Measurements from ENCODE around the gene GOPC.

GOPC gene

GRCh38 chr6:117592983-117593759 is 9.1 kb downstream of the GOPC start:
- H3K4me3 ChIP-seq (ENCODE audit: low read length): no peak overlapping the region
- H3K9me3 ChIP-seq (ENCODE audit: control insufficient read depth, low read length): no peaks in the 10 kb centered on the region
- peaks cover 22% of the 10 kb centered on the region for H3K36me3 ChIP-seq (ENCODE audit: control insufficient read depth, insufficient read depth, low read length, severe bottlenecking)
- no peak overlapping the region for H3K9ac ChIP-seq (ENCODE audit: low read length)
- H3K27me3 ChIP-seq (replicated peaks; ENCODE audit: control insufficient read depth, insufficient read depth, low read length): no peaks in the 10 kb centered on the region
- no peak for DNase-seq (ENCODE audit: low read depth)
- H3K4me1 ChIP-seq (ENCODE audit: control insufficient read depth, insufficient read depth, low read length): peaks cover 5% of the 10 kb centered on the region

DNA sequence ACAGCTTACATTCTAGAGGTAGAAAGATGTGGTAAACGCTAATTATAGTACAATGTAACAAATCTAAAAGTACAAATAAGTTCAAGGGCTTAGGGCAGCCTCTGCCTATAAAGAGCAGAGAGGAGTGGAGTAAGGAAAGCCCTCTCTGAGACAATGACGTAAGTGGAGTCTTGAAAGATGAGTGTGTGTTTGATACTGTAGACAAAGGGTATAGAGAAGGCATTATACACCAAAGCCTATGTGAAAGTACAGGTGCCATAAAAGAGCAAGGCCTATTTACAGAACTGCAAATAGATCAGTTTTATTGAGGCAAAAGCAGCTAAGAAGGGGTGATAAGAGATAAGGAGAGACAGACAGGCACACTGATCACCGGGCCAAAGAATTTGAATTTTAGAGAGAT is 10.9 kb downstream of the GOPC start:
- H3K9me3 ChIP-seq (ENCODE audit: control insufficient read depth, low read length): no peaks in the 10 kb centered on the region
- H3K27me3 ChIP-seq (replicated peaks; ENCODE audit: control insufficient read depth, insufficient read depth, low read length): no peaks in the 10 kb centered on the region

DNA sequence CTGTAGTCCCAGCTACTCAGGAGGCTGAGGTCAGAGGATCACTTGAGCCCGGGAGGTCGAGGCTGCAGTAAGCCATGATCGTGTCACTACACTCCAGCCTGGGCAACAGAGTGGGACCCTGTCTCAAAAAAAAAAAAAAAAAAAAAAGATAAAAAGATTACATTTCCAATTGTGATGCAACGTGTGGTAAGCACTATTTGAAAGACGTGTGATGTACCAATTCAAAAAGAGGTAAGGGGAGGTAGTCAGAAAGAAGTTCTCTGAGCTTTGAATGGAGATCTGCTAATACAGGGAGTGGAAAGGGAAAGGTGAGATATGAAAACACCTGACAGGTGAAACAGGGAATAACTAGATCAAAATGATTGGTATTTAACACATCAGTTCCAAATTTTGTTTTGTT is 11.9 kb downstream of the GOPC start:
- Histone ChIP-seq H3K4me1 (ENCODE audit: control insufficient read depth, insufficient read depth, low read length) (peaks cover 5% of the 10 kb centered on the region), H3K4me3 (ENCODE audit: low read length) (no peak overlapping the region), H3K9me3 (ENCODE audit: control insufficient read depth, low read length) (no peaks in the 10 kb centered on the region), H3K27me3 (replicated peaks; ENCODE audit: control insufficient read depth, insufficient read depth, low read length) (no peaks in the 10 kb centered on the region), H3K9ac (ENCODE audit: low read length) (no peak overlapping the region), H3K36me3 (ENCODE audit: control insufficient read depth, insufficient read depth, low read length, severe bottlenecking) (peaks cover 21% of the 10 kb centered on the region)
- no peak for DNase-seq (ENCODE audit: low read depth)

More for the DNA sequence above, 10.9 kb downstream of the GOPC start:
- Histone ChIP-seq H3K4me1 (ENCODE audit: control insufficient read depth, insufficient read depth, low read length) (peaks cover 5% of the 10 kb centered on the region), H3K9ac (ENCODE audit: low read length) (no peak overlapping the region), H3K4me3 (ENCODE audit: low read length) (no peak overlapping the region), H3K36me3 (ENCODE audit: control insufficient read depth, insufficient read depth, low read length, severe bottlenecking) (peaks cover 21% of the 10 kb centered on the region)
- DNase-seq (ENCODE audit: low read depth): no peak

- Histone ChIP-seq H3K4me1 (ENCODE audit: control insufficient read depth, insufficient read depth, low read length) (no peaks in the 10 kb centered on the region), H3K9me3 (ENCODE audit: control insufficient read depth, low read length) (no peaks in the 10 kb centered on the region), H3K9ac (ENCODE audit: low read length) (no peak overlapping the region), H3K36me3 (ENCODE audit: control insufficient read depth, insufficient read depth, low read length, severe bottlenecking) (peaks cover 24% of the 10 kb centered on the region), H3K4me3 (ENCODE audit: low read length) (no peak overlapping the region), H3K27me3 (replicated peaks; ENCODE audit: control insufficient read depth, insufficient read depth, low read length) (no peaks in the 10 kb centered on the region)
- DNase-seq (ENCODE audit: low read depth): no peak
Observed at GRCh38 chr6:117585647-117586046, 16.7 kb downstream of the GOPC start.

DNA sequence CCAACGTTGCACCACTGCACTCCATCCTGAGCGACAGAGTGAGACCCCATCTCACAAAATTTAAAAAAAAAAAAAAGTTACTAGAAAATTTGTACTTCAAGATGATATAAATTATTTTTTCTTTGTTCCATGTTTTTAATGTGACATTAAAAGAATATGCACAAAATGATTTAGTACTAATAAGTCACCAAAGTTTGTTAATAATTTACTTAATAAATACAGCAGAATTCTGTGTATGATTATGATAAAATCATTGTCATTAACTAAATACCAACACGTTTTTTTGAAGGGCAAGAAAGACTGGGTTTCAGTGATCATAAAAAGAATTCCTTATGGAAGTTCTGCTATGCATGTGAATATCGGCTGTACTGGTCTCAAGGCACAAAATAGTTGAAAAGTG is 28.1 kb downstream of the GOPC start:
- no peak overlapping the region for H3K9ac ChIP-seq (ENCODE audit: low read length)
- DNase-seq (ENCODE audit: low read depth): no peak
- H3K27me3 ChIP-seq (replicated peaks; ENCODE audit: control insufficient read depth, insufficient read depth, low read length): no peaks in the 10 kb centered on the region
- peaks cover 66% of the 10 kb centered on the region for H3K36me3 ChIP-seq (ENCODE audit: control insufficient read depth, insufficient read depth, low read length, severe bottlenecking)
- H3K4me3 ChIP-seq (ENCODE audit: low read length): no peak overlapping the region
- no peaks in the 10 kb centered on the region for H3K4me1 ChIP-seq (ENCODE audit: control insufficient read depth, insufficient read depth, low read length)
- no peaks in the 10 kb centered on the region for H3K9me3 ChIP-seq (ENCODE audit: control insufficient read depth, low read length)

DNA sequence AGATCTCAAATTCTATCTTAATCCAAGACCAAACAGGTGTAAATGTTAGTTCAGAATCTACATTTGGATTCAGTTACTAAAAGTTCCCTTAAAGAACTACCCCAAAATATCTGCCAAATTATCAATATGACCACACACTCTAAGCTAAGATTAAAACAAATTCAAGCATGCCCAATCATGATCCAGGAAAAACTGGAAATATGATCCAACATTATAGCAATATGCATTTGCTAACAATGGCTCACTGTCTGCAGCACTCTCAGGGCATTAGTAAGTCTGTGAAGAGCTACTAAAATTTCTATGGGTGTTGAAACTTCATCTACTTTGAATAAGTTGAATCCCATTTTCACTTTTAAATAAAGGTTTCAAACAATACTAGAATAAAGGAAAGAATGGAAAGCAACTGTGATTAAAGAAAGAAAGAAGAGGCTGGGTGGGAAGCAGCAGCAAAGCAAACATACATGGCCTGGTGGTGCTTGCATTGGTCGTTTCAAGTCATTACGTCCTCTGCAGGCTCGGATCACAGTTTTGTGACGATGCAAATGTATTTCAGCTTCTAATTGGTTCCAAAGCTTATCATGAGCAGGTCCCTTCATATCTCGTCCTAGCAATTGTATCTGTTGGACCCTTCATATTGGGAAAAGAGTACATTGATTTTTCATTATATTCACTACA is 29.2 kb downstream of the GOPC start:
- Histone ChIP-seq H3K9me3 (ENCODE audit: control insufficient read depth, low read length) (no peaks in the 10 kb centered on the region), H3K36me3 (ENCODE audit: control insufficient read depth, insufficient read depth, low read length, severe bottlenecking) (peaks cover 68% of the 10 kb centered on the region), H3K4me3 (ENCODE audit: low read length) (no peak overlapping the region), H3K27me3 (replicated peaks; ENCODE audit: control insufficient read depth, insufficient read depth, low read length) (no peaks in the 10 kb centered on the region), H3K9ac (ENCODE audit: low read length) (no peak overlapping the region), H3K4me1 (ENCODE audit: control insufficient read depth, insufficient read depth, low read length) (no peaks in the 10 kb centered on the region)
- DNase-seq (ENCODE audit: low read depth): no peak

DNA sequence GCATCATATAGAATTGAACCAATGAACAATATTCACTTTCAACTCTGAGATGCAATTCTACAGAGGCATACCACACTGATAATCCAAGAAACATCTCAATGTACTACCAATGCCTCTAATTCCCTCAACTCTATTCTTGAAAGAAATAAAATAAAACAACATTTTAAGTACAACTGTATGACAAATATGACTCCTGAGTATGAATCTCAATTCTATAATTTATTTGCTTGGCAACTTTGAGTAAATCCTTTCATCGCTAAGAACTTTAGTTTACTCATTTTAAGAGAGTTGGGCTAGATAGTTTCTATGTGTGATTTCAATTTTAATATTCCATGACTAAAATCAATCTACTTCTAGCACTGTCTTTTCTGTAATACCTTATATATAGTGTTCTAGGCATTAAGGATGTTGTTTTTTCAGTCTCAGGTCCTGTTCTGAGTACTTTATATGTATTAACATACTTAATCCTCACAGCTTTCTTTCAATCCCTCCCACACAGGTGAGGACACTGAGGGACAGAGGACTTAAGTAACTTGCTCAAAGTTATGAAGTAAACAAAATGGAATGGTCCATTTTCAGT is 33.4 kb downstream of the GOPC start:
- no peak overlapping the region for H3K9ac ChIP-seq (ENCODE audit: low read length)
- no peak overlapping the region for H3K4me3 ChIP-seq (ENCODE audit: low read length)
- DNase-seq (ENCODE audit: low read depth): no peak
- no peaks in the 10 kb centered on the region for H3K9me3 ChIP-seq (ENCODE audit: control insufficient read depth, low read length)
- no peaks in the 10 kb centered on the region for H3K27me3 ChIP-seq (replicated peaks; ENCODE audit: control insufficient read depth, insufficient read depth, low read length)
- H3K4me1 ChIP-seq (ENCODE audit: control insufficient read depth, insufficient read depth, low read length): no peaks in the 10 kb centered on the region
- H3K36me3 ChIP-seq (ENCODE audit: control insufficient read depth, insufficient read depth, low read length, severe bottlenecking): peaks cover 92% of the 10 kb centered on the region

GRCh38 chr6:117568247-117568646 is 34.1 kb downstream of the GOPC start:
- Histone ChIP-seq H3K4me3 (ENCODE audit: low read length) (no peak overlapping the region), H3K9ac (ENCODE audit: low read length) (no peak overlapping the region), H3K4me1 (ENCODE audit: control insufficient read depth, insufficient read depth, low read length) (no peaks in the 10 kb centered on the region), H3K36me3 (ENCODE audit: control insufficient read depth, insufficient read depth, low read length, severe bottlenecking) (peaks cover 91% of the 10 kb centered on the region), H3K27me3 (replicated peaks; ENCODE audit: control insufficient read depth, insufficient read depth, low read length) (no peaks in the 10 kb centered on the region), H3K9me3 (ENCODE audit: control insufficient read depth, low read length) (no peaks in the 10 kb centered on the region)
- DNase-seq (ENCODE audit: low read depth): no peak

- peaks cover 89% of the 10 kb centered on the region for H3K36me3 ChIP-seq (ENCODE audit: control insufficient read depth, insufficient read depth, low read length, severe bottlenecking)
- no peak overlapping the region for H3K4me3 ChIP-seq (ENCODE audit: low read length)
- no peak for DNase-seq (ENCODE audit: low read depth)
- H3K4me1 ChIP-seq (ENCODE audit: control insufficient read depth, insufficient read depth, low read length): no peaks in the 10 kb centered on the region
- no peak overlapping the region for H3K9ac ChIP-seq (ENCODE audit: low read length)
- no peaks in the 10 kb centered on the region for H3K27me3 ChIP-seq (replicated peaks; ENCODE audit: control insufficient read depth, insufficient read depth, low read length)
- no peaks in the 10 kb centered on the region for H3K9me3 ChIP-seq (ENCODE audit: control insufficient read depth, low read length)
Observed at GRCh38 chr6:117564681-117565080, 37.6 kb downstream of the GOPC start.

- Histone ChIP-seq H3K9me3 (ENCODE audit: control insufficient read depth, low read length) (no peaks in the 10 kb centered on the region), H3K36me3 (ENCODE audit: control insufficient read depth, insufficient read depth, low read length, severe bottlenecking) (peaks cover 61% of the 10 kb centered on the region), H3K4me1 (ENCODE audit: control insufficient read depth, insufficient read depth, low read length) (peaks cover 8% of the 10 kb centered on the region), H3K27me3 (replicated peaks; ENCODE audit: control insufficient read depth, insufficient read depth, low read length) (no peaks in the 10 kb centered on the region), H3K4me3 (ENCODE audit: low read length) (no peak overlapping the region), H3K9ac (ENCODE audit: low read length) (no peak overlapping the region)
- no peak for DNase-seq (ENCODE audit: low read depth)
Observed at GRCh38 chr6:117561128-117561527, 41.2 kb downstream of the GOPC start.

GRCh38 chr6:117559299-117559698 is 43.0 kb downstream of the GOPC start:
- Histone ChIP-seq H3K36me3 (ENCODE audit: control insufficient read depth, insufficient read depth, low read length, severe bottlenecking) (peaks cover 43% of the 10 kb centered on the region), H3K27me3 (replicated peaks; ENCODE audit: control insufficient read depth, insufficient read depth, low read length) (no peaks in the 10 kb centered on the region), H3K9ac (ENCODE audit: low read length) (no peak overlapping the region), H3K4me1 (ENCODE audit: control insufficient read depth, insufficient read depth, low read length) (peaks cover 15% of the 10 kb centered on the region), H3K4me3 (ENCODE audit: low read length) (no peak overlapping the region), H3K9me3 (ENCODE audit: control insufficient read depth, low read length) (no peaks in the 10 kb centered on the region)
- no peak for DNase-seq (ENCODE audit: low read depth)
